ENCODE results near the gene SOAT1. TPM values are rescaled to one million over a fixed set of nuclear protein-coding genes. Genes with fewer than 3 reads are reported as not detected.

SOAT1 gene
- total and polyA plus RNA-seq, 2 donors (not counting 1 experiment from before 2014, with no cell fraction given), result 3.1 to 25.1 TPM

GRCh38 chr1:179325836-179326235 lies 32.2 kb downstream of the SOAT1 start:
- Histone ChIP-seq H4K20me1 (ENCODE audit: control insufficient read depth, insufficient read depth, low read length, poor library complexity, severe bottlenecking) (no peaks in the 10 kb centered on the region), H3K36me3 (replicated peaks in 1 of 2; ENCODE audit: control extremely low read depth in 1 of 2, control insufficient read depth in 1 of 2, extremely low read depth in 1 of 2, insufficient read depth in 2 of 2, low read length in 1 of 2) (peaks cover 8 to 25% of the 10 kb centered on the region in 2 experiments), H3K27ac (ENCODE audit: low read length in 2 of 2) (no peak overlapping the region), H2AFZ (ENCODE audit: insufficient read depth, low read depth, low read length, poor library complexity, severe bottlenecking) (no peak overlapping the region), H3K4me1 (ENCODE audit: control insufficient read depth in 2 of 2, insufficient read depth in 2 of 2, low read length in 2 of 2) (no peaks in the 10 kb centered on the region), H3K9me3 (ENCODE audit: control extremely low read depth in 1 of 3, control insufficient read depth in 2 of 3, insufficient read depth in 1 of 3, low read length in 2 of 3) (peaks cover 0 to 6% (median 0%) of the 10 kb centered on the region in 3 donors), H3K4me3 (ENCODE audit: control extremely low read depth in 1 of 5, extremely low read depth in 1 of 5, insufficient read depth in 1 of 5, low read depth in 2 of 5, low read length in 4 of 5) (no peak overlapping the region), H3K9ac (ENCODE audit: low read length) (no peak overlapping the region), H3K79me2 (ENCODE audit: control insufficient read depth, insufficient read depth, low read length) (peaks cover 41% of the 10 kb centered on the region), H3K27me3 (replicated peaks in 1 of 4; ENCODE audit: control extremely low read depth in 1 of 4, control insufficient read depth in 3 of 4, insufficient read depth in 4 of 4, low read length in 3 of 4) (no peaks in the 10 kb centered on the region), H3K4me2 (replicated peaks; ENCODE audit: low read depth, low read length, poor library complexity, severe bottlenecking) (no peak overlapping the region)
- no peak for DNase-seq
- ChIA-PET POLR2A (no interaction called here), CTCF (interaction anchor here (1.4 kb wide), 1 partner anchor 247 kb away, joined by 3 read pairs; no protein-coding TSS in a partner anchor)
- no peak overlapping the region for H3K27ac Mint-ChIP-seq
- H3K9me3 Mint-ChIP-seq (ENCODE audit: insufficient read depth), result no peaks in the 10 kb centered on the region
- ATAC-seq (ENCODE audit: low read depth), result no peak
- H3K4me1 Mint-ChIP-seq, result no peaks in the 10 kb centered on the region
- intact Hi-C loops (cut with micrococcal nuclease), result no loop called here
- H3K27me3 Mint-ChIP-seq, result no peaks in the 10 kb centered on the region
- TF ChIP-seq CTCF (IDR thresholded peaks at IDR 0.05), result no peak
- no peak for TF ChIP-seq EZH2 (IDR thresholded peaks at IDR 0.05; ENCODE audit: borderline replicate concordance, insufficient read depth, low read depth, low read length, poor library complexity, severe bottlenecking)
- no peak overlapping the region for H3K4me3 Mint-ChIP-seq
- WGBS (ENCODE audit: insufficient coverage), result 100% methylated on average over 1 of the region's 2 CpGs

- CTCF ChIA-PET, result interaction anchor here (1.4 kb wide), 1 partner anchor 248 kb away, joined by 3 read pairs; no protein-coding TSS in a partner anchor
- H4K20me1 ChIP-seq (ENCODE audit: control insufficient read depth, insufficient read depth, low read length, poor library complexity, severe bottlenecking), result no peaks in the 10 kb centered on the region
- H3K9me3 ChIP-seq (ENCODE audit: control extremely low read depth in 1 of 3, control insufficient read depth in 2 of 3, insufficient read depth in 1 of 3, low read length in 2 of 3), result peaks cover 0 to 6% (median 0%) of the 10 kb centered on the region in 3 donors
- no peak overlapping the region for H3K4me2 ChIP-seq (replicated peaks; ENCODE audit: low read depth, low read length, poor library complexity, severe bottlenecking)
- peaks cover 33% of the 10 kb centered on the region for H3K79me2 ChIP-seq (ENCODE audit: control insufficient read depth, insufficient read depth, low read length)
- ATAC-seq (ENCODE audit: low read depth) (no peak), DNase-seq (no peak)
- 100% methylated on average over 2 of the region's 3 CpGs for whole genome bisulfite sequencing (ENCODE audit: insufficient coverage)
- Mint-ChIP-seq H3K27ac (no peak overlapping the region), H3K4me3 (no peak overlapping the region), H3K27me3 (no peaks in the 10 kb centered on the region), H3K9me3 (ENCODE audit: insufficient read depth) (no peaks in the 10 kb centered on the region), H3K4me1 (no peaks in the 10 kb centered on the region)
- H3K27me3 ChIP-seq (replicated peaks in 1 of 4; ENCODE audit: control extremely low read depth in 1 of 4, control insufficient read depth in 3 of 4, insufficient read depth in 4 of 4, low read length in 3 of 4), result no peaks in the 10 kb centered on the region
- H3K9ac ChIP-seq (ENCODE audit: low read length), result no peak overlapping the region
- POLR2A ChIA-PET, result no interaction called here
- no peak overlapping the region for H3K27ac ChIP-seq (ENCODE audit: low read length in 2 of 2)
- intact Hi-C loops (cut with micrococcal nuclease), result no loop called here
- H3K36me3 ChIP-seq (replicated peaks in 1 of 2; ENCODE audit: control extremely low read depth in 1 of 2, control insufficient read depth in 1 of 2, extremely low read depth in 1 of 2, insufficient read depth in 2 of 2, low read length in 1 of 2), result peaks cover 8 to 25% of the 10 kb centered on the region in 2 experiments
- H2AFZ ChIP-seq (ENCODE audit: insufficient read depth, low read depth, low read length, poor library complexity, severe bottlenecking), result no peak overlapping the region
- H3K4me1 ChIP-seq (ENCODE audit: control insufficient read depth in 2 of 2, insufficient read depth in 2 of 2, low read length in 2 of 2), result no peaks in the 10 kb centered on the region
- TF ChIP-seq EZH2 (IDR thresholded peaks at IDR 0.05; ENCODE audit: borderline replicate concordance, insufficient read depth, low read depth, low read length, poor library complexity, severe bottlenecking) (no peak), CTCF (IDR thresholded peaks at IDR 0.05) (no peak)
- H3K4me3 ChIP-seq (ENCODE audit: control extremely low read depth in 1 of 5, extremely low read depth in 1 of 5, insufficient read depth in 1 of 5, low read depth in 2 of 5, low read length in 4 of 5), result no peak overlapping the region
Observed at GRCh38 chr1:179326746-179327145, 33.1 kb downstream of the SOAT1 start.

Data from B cell (primary cell).